HepG2 (cell line): Measurements from ENCODE around the gene CTSW. TPM values are rescaled to one million over a fixed set of nuclear protein-coding genes. Genes with fewer than 3 reads are reported as not detected.

ENCODE experiments used
- LCORL ChIP-seq, 2 experiments: fragments of 450-650 bp in 1 of 2; sonication (generic) in 1 of 2; formaldehyde crosslinking in 1 of 2; IDR thresholded peaks; 2 replicates each; pipeline versions ENCODE4 v1.5.0 to v1.6.1; 2017 to 2020; ENCODE audit warnings: antibody characterized with exemption in 1 of 2, missing genetic modification reagents in 1 of 2
- MEF2D ChIP-seq: sonication (generic); formaldehyde crosslinking; IDR thresholded peaks from 2 replicates; pipeline ENCODE4 v1.5.1; 2020; ENCODE audit warnings: mild to moderate bottlenecking, missing genetic modification reagents
- NKX3-1 ChIP-seq: sonication (generic); formaldehyde crosslinking; IDR thresholded peaks from 2 replicates; pipeline ENCODE4 v1.5.0; 2020; ENCODE audit warnings: missing genetic modification reagents
- RAD51 ChIP-seq: fragments of 450-650 bp; IDR thresholded peaks from 2 replicates; pipeline ENCODE4 v1.6.1; 2016; ENCODE audit warnings: borderline replicate concordance
- ZBTB33 ChIP-seq: sonication (generic); formaldehyde crosslinking; IDR thresholded peaks from 2 replicates; pipeline ENCODE4 v1.4.0; 2020; ENCODE audit warnings: missing genetic modification reagents
- ZNF230 ChIP-seq: sonication (generic); formaldehyde crosslinking; IDR thresholded peaks from 2 replicates; pipeline ENCODE4 v1.4.0; 2020; ENCODE audit warnings: mild to moderate bottlenecking, missing genetic modification reagents
- ZNF34 ChIP-seq: sonication (generic); formaldehyde crosslinking; IDR thresholded peaks from 2 replicates; pipeline ENCODE4 v1.4.0; 2020; ENCODE audit warnings: mild to moderate bottlenecking, missing genetic modification reagents, borderline replicate concordance
- ZNF564 ChIP-seq: sonication (generic); formaldehyde crosslinking; IDR thresholded peaks from 2 replicates; pipeline ENCODE4 v1.8.1; 2023; ENCODE audit warnings: mild to moderate bottlenecking, missing genetic modification reagents
- ZNF577 ChIP-seq: sonication (generic); formaldehyde crosslinking; IDR thresholded peaks from 2 replicates; pipeline ENCODE4 v1.4.0; 2020; ENCODE audit warnings: mild to moderate bottlenecking, low read depth, missing genetic modification reagents, borderline replicate concordance
- ZSCAN9 ChIP-seq: IDR thresholded peaks from 2 replicates; pipeline ENCODE4 v1.6.1; 2016; ENCODE audit warnings: borderline replicate concordance
- polyA plus RNA-seq, 8 experiments: library from polyadenylated mRNA; depleted of rRNA in 3 of 8; stranded (reverse) in 7 of 8; unstranded in 1 of 8; fragments of >200 nt; fragmentation: Illumina TruSeq in 4 of 8; extraction: Trizol in 4 of 8; gene quantifications; 2 replicates each; pipeline versions ENCODE4 v1.2.1 to v1.2.3, GENCODE V29; 2011 to 2016; ENCODE audit warnings: low read depth in 4 of 8, missing spikeins in 1 of 8, mixed read lengths in 1 of 8; ENCODE audit not compliant: insufficient read depth in 1 of 8
- total RNA-seq, 5 experiments: library from RNA; depleted of rRNA; stranded (reverse); fragments of >200 nt; fragmentation: Illumina TruSeq; extraction: Trizol; gene quantifications; 2 replicates each; pipeline ENCODE4 v1.2.3, GENCODE V29; 2016; ENCODE audit warnings: low read depth in 1 of 5
- TF ChIP-seq, protein P1 (sequence below): sonication (generic); formaldehyde crosslinking; IDR thresholded peaks from 2 replicates; pipeline ENCODE4 v1.4.0; 2020; ENCODE audit warnings: missing genetic modification reagents, borderline replicate concordance
- TF ChIP-seq, protein P2 (sequence below): sonication (generic); formaldehyde crosslinking; IDR thresholded peaks from 2 replicates; pipeline ENCODE4 v1.8.0; 2022; ENCODE audit warnings: mild to moderate bottlenecking, missing genetic modification reagents; ENCODE audit not compliant: insufficient replicate concordance

Gene CTSW
- total and polyA plus RNA-seq, 2 of the 13 experiments (the other 11 are each of a cell fraction or from before 2014, with no cell fraction given) = 0.09 TPM; not detected in 1

- TF ChIP-seq, protein P1, sequence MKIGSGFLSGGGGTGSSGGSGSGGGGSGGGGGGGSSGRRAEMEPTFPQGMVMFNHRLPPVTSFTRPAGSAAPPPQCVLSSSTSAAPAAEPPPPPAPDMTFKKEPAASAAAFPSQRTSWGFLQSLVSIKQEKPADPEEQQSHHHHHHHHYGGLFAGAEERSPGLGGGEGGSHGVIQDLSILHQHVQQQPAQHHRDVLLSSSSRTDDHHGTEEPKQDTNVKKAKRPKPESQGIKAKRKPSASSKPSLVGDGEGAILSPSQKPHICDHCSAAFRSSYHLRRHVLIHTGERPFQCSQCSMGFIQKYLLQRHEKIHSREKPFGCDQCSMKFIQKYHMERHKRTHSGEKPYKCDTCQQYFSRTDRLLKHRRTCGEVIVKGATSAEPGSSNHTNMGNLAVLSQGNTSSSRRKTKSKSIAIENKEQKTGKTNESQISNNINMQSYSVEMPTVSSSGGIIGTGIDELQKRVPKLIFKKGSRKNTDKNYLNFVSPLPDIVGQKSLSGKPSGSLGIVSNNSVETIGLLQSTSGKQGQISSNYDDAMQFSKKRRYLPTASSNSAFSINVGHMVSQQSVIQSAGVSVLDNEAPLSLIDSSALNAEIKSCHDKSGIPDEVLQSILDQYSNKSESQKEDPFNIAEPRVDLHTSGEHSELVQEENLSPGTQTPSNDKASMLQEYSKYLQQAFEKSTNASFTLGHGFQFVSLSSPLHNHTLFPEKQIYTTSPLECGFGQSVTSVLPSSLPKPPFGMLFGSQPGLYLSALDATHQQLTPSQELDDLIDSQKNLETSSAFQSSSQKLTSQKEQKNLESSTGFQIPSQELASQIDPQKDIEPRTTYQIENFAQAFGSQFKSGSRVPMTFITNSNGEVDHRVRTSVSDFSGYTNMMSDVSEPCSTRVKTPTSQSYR (CRISPR knock-in tag) = no peak; the same call in 1 of the 2 replicates
- TF ChIP-seq ZNF230 (CRISPR knock-in tag) (no peak), MEF2D (CRISPR knock-in tag) (no peak), RAD51 (no peak), ZBTB33 (no peak), ZNF34 (CRISPR knock-in tag) (no peak; the same call in 1 of the 2 replicates), ZSCAN9 (CRISPR knock-in tag) (no peak), ZNF564 (CRISPR knock-in tag) (no peak; the same call in 1 of the 2 replicates), LCORL (IDR thresholded peaks at IDR 0.05) (no peak), LCORL (CRISPR knock-in tag; IDR thresholded peaks at IDR 0.05) (no peak), NKX3-1 (peak; percentile 72; the same call in 1 of the 2 replicates), ZNF577 (CRISPR knock-in tag) (no peak)
- TF ChIP-seq, protein P2, sequence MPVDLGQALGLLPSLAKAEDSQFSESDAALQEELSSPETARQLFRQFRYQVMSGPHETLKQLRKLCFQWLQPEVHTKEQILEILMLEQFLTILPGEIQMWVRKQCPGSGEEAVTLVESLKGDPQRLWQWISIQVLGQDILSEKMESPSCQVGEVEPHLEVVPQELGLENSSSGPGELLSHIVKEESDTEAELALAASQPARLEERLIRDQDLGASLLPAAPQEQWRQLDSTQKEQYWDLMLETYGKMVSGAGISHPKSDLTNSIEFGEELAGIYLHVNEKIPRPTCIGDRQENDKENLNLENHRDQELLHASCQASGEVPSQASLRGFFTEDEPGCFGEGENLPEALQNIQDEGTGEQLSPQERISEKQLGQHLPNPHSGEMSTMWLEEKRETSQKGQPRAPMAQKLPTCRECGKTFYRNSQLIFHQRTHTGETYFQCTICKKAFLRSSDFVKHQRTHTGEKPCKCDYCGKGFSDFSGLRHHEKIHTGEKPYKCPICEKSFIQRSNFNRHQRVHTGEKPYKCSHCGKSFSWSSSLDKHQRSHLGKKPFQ (CRISPR knock-in tag) = no peak
Measured at GRCh38 chr11:65890324-65891218, 10.9 kb downstream of the CTSW start, which contains the start of gene CCDC85B (continued).
